AG08395 (cell line): Measurements from ENCODE around the gene ZNRF3.
"Not testable (repeated sequence)": the region's sequence is repeated elsewhere in the genome, so short reads cannot be mapped to it uniquely, and the experiment has no call there.

ENCODE experiments used
- DNase-seq: peaks from one replicate; pipeline ENCODE4 v3.0.0; 2012; ENCODE audit warnings: mixed read lengths, low spot score

Gene ZNRF3

GRCh38 chr22:28908810-28909209 is 25.4 kb downstream of the ZNRF3 start:
- DNase-seq = not testable (repeated sequence)

- DNase-seq = no peak
Observed at GRCh38 chr22:28909375-28909774, 26.0 kb downstream of the ZNRF3 start.

- no peak for DNase-seq
Observed at GRCh38 chr22:28910569-28911303, 27.4 kb downstream of the ZNRF3 start.

- DNase-seq = no peak
Observed at GRCh38 chr22:28911304-28911690, 27.9 kb downstream of the ZNRF3 start.

- peak; percentile 49 for DNase-seq
Observed at GRCh38 chr22:28911777-28912669, 28.7 kb downstream of the ZNRF3 start.

GRCh38 chr22:28914201-28914600 is 30.8 kb downstream of the ZNRF3 start:
- DNase-seq = no peak

GRCh38 chr22:28915969-28916368 is 32.6 kb downstream of the ZNRF3 start:
- no peak for DNase-seq

GRCh38 chr22:28917747-28918549 is 34.6 kb downstream of the ZNRF3 start:
- DNase-seq = peak; percentile 19

- no peak for DNase-seq
Observed at GRCh38 chr22:28918550-28919271, 35.3 kb downstream of the ZNRF3 start.

- DNase-seq = no peak
Observed at GRCh38 chr22:28920757-28921584, 37.6 kb downstream of the ZNRF3 start.

GRCh38 chr22:28921585-28921879 is 38.2 kb downstream of the ZNRF3 start:
- DNase-seq = no peak

- no peak for DNase-seq
Observed at GRCh38 chr22:28922540-28923244, 39.3 kb downstream of the ZNRF3 start.

- DNase-seq = no peak
Observed at GRCh38 chr22:28923826-28924732, 40.7 kb downstream of the ZNRF3 start.

GRCh38 chr22:28925916-28926315 is 42.5 kb downstream of the ZNRF3 start:
- DNase-seq = no peak

- no peak for DNase-seq
Observed at GRCh38 chr22:28927630-28928029, 44.3 kb downstream of the ZNRF3 start.

- DNase-seq = no peak
Observed at GRCh38 chr22:28929197-28929596, 45.8 kb downstream of the ZNRF3 start.

- no peak for DNase-seq
Observed at GRCh38 chr22:28930357-28931007, 47.1 kb downstream of the ZNRF3 start.

GRCh38 chr22:28931844-28932567 is 48.6 kb downstream of the ZNRF3 start:
- DNase-seq = no peak
